Stomach (tissue), 9 donors: ENCODE data around the gene CCDC66. TPM values are rescaled to one million over a fixed set of nuclear protein-coding genes. Genes with fewer than 3 reads are reported as not detected.

Experiments used
- DNase-seq, 2 donors: peaks; one replicate each; pipeline versions ENCODE4 v3.0.0 to v3.0.0-alpha.2; 2013 to 2019
- H3K27ac ChIP-seq, 5 donors: fragments of 200-600 bp in 4 of 5; sonication (generic) in 4 of 5; one replicate each; pipeline ENCODE4 v1.5.1; 2013 to 2019; ENCODE audit warnings: mild to moderate bottlenecking in 1 of 5, moderate library complexity in 1 of 5
- H3K27me3 ChIP-seq, 3 donors: fragments of 200-600 bp; sonication (generic); one replicate each; pipeline ENCODE4 v1.5.1; 2017 to 2019; ENCODE audit warnings: mixed run types in 1 of 3
- H3K36me3 ChIP-seq, 4 donors: fragments of 200-600 bp; sonication (generic); 1 replicate in 3 of 4; 2 replicates in 1 of 4; pipeline ENCODE4 v1.5.1; 2016 to 2019
- H3K4me1 ChIP-seq, 4 donors: fragments of 200-600 bp; sonication (generic); one replicate each; pipeline ENCODE4 v1.5.1; 2016 to 2019
- H3K4me3 ChIP-seq, 4 donors: fragments of 200-600 bp; sonication (generic) in 3 of 4; one replicate each; pipeline ENCODE4 v1.5.1; 2016 to 2019; ENCODE audit warnings: mild to moderate bottlenecking in 1 of 4
- H3K9me3 ChIP-seq, 4 donors: fragments of 200-600 bp; sonication (generic); one replicate each; pipeline ENCODE4 v1.5.1; 2016 to 2019
- CTCF ChIP-seq, 7 experiments: fragments of 450-650 bp in 4 of 7; fragments of 200-600 bp in 3 of 7; sonication (generic) in 3 of 7; IDR thresholded peaks; one replicate each; pipeline ENCODE4 v1.5.1; 2016 to 2019; ENCODE audit warnings: antibody characterized with exemption in 7 of 7, control low read depth in 2 of 7, mild to moderate bottlenecking in 1 of 7
- EP300 ChIP-seq: sonication (generic); formaldehyde crosslinking; IDR thresholded peaks from one replicate; pipeline ENCODE4 v1.6.1; 2017; ENCODE audit warnings: antibody characterized with exemption
- POLR2A ChIP-seq, 4 donors: fragments of 450-650 bp; IDR thresholded peaks; one replicate each; pipeline ENCODE4 v1.6.1; 2016; ENCODE audit warnings: antibody characterized with exemption in 4 of 4, control low read depth in 2 of 4, mild to moderate bottlenecking in 1 of 4, moderate library complexity in 1 of 4
- POLR2AphosphoS5 ChIP-seq, 3 donors: sonication (generic); formaldehyde crosslinking; IDR thresholded peaks; one replicate each; pipeline ENCODE4 v1.6.1; 2016; ENCODE audit warnings: antibody characterized with exemption in 3 of 3
- WGBS, 5 donors: extraction: QIAGEN DNeasy Blood & Tissue Kit in 3 of 5; methylation state at CpG; one replicate each; pipeline versions ENCODE4 v1.1.5 to v1.1.7; 2013 to 2018; 5-methylcytosine and 5-hydroxymethylcytosine counted together
- intact Hi-C: fragments of 100-400 bp; cut with DNase I; formaldehyde crosslinking; loops from one replicate; pipeline ENCODE4 v1.15.1; 2023; ENCODE audit warnings: low total_unique reads
- polyA plus RNA-seq, 3 donors: library from polyadenylated mRNA; stranded (reverse); fragments of 200-250 nt; gene quantifications; one replicate each; pipeline ENCODE4 v1.2.3, GENCODE V29; 2013
- total RNA-seq, 5 donors: library from RNA; depleted of rRNA; stranded (reverse); fragments of >200 nt; gene quantifications; one replicate each; pipeline versions ENCODE4 v1.1.0 to v1.2.3, GENCODE V29; 2014 to 2016
- donor health status: healthy with polysubstance abuse.
- donor health status: Bipolar disorder and iron deficiency.
- donor health status: healthy.

Gene CCDC66
- total and polyA plus RNA-seq, 8 donors: 3.5 to 66.3 (median 9.5) TPM

DNA sequence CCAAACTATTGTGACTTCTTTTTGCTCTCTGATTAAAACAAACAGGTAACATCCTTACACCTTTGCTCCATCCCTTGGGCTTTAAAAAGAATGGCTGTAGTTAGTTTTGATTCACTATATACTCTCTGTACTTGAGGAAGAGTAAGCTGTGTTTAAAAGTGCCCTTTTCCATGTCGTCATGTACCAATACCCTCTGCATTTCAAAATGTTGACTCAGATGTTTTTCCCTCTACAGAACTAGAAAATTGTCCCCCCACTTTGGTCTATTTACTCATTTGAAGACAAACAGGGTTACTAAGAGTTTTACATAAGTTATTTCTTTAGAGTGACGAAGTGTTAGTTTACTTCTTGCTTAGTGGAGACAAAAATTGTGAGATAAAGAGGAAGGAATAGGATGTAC is 63.4 kb downstream of the CCDC66 start:
- Histone ChIP-seq H3K27ac (peak overlapping the region in 2 of 5 donors; percentile 0 to 77), H3K4me3 (no peak overlapping the region), H3K4me1 (peaks cover 0 to 34% (median 10%) of the 10 kb centered on the region in 4 donors), H3K27me3 (no peaks in the 10 kb centered on the region), H3K9me3 (no peaks in the 10 kb centered on the region), H3K36me3 (peaks cover 32 to 94% (median 91%) of the 10 kb centered on the region in 4 donors)
- no peak for DNase-seq
- TF ChIP-seq CTCF (IDR thresholded peaks at IDR 0.05): no peak
- intact Hi-C loops: no loop called here
- 77 to 87% (median 81%) methylated on average over 2 of the region's 2 CpGs for WGBS, 5 donors

GRCh38 chr3:56621681-56622080 is 64.7 kb downstream of the CCDC66 start:
- TF ChIP-seq CTCF (IDR thresholded peaks at IDR 0.05) (no peak), POLR2AphosphoS5 (IDR thresholded peaks at IDR 0.05) (no peak), EP300 (no peak), POLR2A (IDR thresholded peaks at IDR 0.05) (no peak)
- WGBS, 5 donors: 29 to 53% (median 39%) methylated on average over 3 of the region's 3 CpGs
- no peak overlapping the region for H3K4me3 ChIP-seq
- no peaks in the 10 kb centered on the region for H3K27me3 ChIP-seq
- H3K4me1 ChIP-seq: peaks cover 0 to 34% (median 10%) of the 10 kb centered on the region in 4 donors
- H3K27ac ChIP-seq: peak overlapping the region in 3 of 5 donors; percentile 0 to 77 (median 25)
- H3K36me3 ChIP-seq: peaks cover 32 to 94% (median 90%) of the 10 kb centered on the region in 4 donors
- peak in 1 of 2 donors; percentile 73 for DNase-seq
- intact Hi-C loops: no loop called here
- no peaks in the 10 kb centered on the region for H3K9me3 ChIP-seq

- 30 to 60% (median 54%) methylated on average over 3 of the region's 3 CpGs for WGBS, 5 donors
- peak overlapping the region in 3 of 5 donors; percentile 25 to 77 (median 45) for H3K27ac ChIP-seq
- no peaks in the 10 kb centered on the region for H3K9me3 ChIP-seq
- peaks cover 0 to 34% (median 10%) of the 10 kb centered on the region in 4 donors for H3K4me1 ChIP-seq
- intact Hi-C loops: no loop called here
- peak in 1 of 2 donors; percentile 21 for DNase-seq
- H3K27me3 ChIP-seq: no peaks in the 10 kb centered on the region
- H3K36me3 ChIP-seq: peaks cover 32 to 94% (median 88%) of the 10 kb centered on the region in 4 donors
- TF ChIP-seq POLR2AphosphoS5 (IDR thresholded peaks at IDR 0.05): no peak
- TF ChIP-seq POLR2A (IDR thresholded peaks at IDR 0.05): no peak
- no peak for TF ChIP-seq CTCF (IDR thresholded peaks at IDR 0.05)
- no peak for TF ChIP-seq EP300
- H3K4me3 ChIP-seq: no peak overlapping the region
Measured at GRCh38 chr3:56622381-56622780, 65.4 kb downstream of the CCDC66 start.

- Histone ChIP-seq H3K36me3 (peaks cover 12 to 79% (median 69%) of the 10 kb centered on the region in 4 donors), H3K9me3 (no peaks in the 10 kb centered on the region), H3K27ac (peak overlapping the region in 1 of 5 donors; percentile 37), H3K27me3 (no peaks in the 10 kb centered on the region), H3K4me1 (peaks cover 4 to 29% (median 17%) of the 10 kb centered on the region in 4 donors), H3K4me3 (no peak overlapping the region)
- TF ChIP-seq CTCF (IDR thresholded peaks at IDR 0.05): no peak
- TF ChIP-seq EP300: no peak
- TF ChIP-seq POLR2A (IDR thresholded peaks at IDR 0.05): no peak
- no peak for TF ChIP-seq POLR2AphosphoS5 (IDR thresholded peaks at IDR 0.05)
- no peak for DNase-seq
- intact Hi-C loops: no loop called here
- 35 to 67% (median 45%) methylated on average over 3 of the region's 3 CpGs for WGBS, 5 donors
Measured at GRCh38 chr3:56624725-56625124, 67.8 kb downstream of the CCDC66 start.
